ENCODE measurements around the gene TGFBR1.

The TGFBR1 gene

GRCh38 chr9:99109522-99109921 lies 4.6 kb downstream of the TGFBR1 start:
- no peak for FAIRE-seq

- no peak for FAIRE-seq
Observed at GRCh38 chr9:99112750-99113413, 8.0 kb downstream of the TGFBR1 start.

GRCh38 chr9:99113414-99114048 lies 8.6 kb downstream of the TGFBR1 start:
- FAIRE-seq: no peak

DNA sequence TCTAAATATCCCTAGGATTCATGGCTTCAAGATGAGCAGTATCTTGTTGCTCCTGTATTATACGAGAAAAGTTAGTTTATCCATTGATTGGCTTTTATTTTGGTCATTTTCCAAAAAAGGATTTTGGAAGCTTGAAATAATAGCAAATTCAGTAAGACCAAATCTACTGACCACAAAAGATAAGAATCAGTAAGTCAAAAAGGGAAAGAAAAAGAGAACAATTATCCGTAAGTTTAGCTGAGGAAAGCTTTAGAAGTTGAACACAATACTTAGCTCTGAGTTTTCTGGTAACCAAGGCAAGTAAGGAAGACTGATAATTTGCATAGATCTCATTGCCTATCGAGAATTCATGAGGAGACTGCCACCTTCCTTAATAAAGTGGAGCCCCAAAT lies 9.1 kb downstream of the TGFBR1 start:
- FAIRE-seq: no peak

DNA sequence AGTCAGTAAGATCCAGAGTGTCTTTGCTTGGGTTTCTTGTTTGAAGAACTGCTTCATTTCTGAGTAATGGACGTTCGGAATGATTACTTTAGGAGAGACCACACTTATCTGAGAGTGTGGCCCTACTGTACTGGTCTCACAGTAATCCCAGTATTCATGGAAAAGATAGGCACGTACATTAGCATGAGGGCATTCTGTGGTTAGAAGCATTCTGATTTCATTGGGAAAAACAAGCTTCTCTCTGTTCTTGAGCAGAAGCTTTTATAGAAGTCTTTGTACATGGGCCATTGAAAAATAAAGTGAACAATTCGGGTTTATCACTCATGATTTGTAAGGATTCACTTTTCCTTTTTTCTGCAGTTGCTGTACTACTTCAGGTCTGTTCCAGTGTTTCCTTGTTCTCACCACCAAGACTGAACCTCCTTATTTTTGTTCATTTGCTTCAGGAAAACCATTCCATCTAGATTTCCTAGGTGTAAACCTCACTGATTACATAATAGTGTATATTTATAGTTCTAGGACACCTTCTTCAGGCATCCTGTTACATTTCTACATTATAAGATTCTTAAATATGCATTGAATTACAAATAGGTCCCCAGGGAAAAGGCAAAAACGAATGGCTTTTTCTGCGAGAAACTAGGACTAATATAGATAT lies 10.1 kb downstream of the TGFBR1 start:
- FAIRE-seq: no peak

DNA sequence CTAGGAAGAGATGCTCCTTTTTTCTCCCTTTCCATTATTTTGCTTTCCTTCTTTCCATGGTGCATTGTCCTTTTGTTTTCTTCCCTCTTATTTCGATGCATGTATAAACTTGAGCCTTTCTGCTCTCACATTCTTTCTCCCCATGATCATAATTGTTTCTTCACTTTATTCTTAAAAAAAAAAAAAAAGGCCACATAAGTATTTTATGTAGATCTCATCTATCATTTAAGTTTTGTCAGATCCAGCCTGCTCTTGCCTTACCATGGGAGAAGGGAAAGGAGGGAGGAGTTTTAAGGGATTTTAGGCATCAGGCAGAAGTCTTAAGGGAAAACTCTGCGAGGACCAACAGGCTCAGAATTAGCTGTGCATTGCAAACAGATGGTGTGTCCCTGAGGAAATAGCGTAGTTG lies 11.1 kb downstream of the TGFBR1 start:
- no peak for FAIRE-seq

DNA sequence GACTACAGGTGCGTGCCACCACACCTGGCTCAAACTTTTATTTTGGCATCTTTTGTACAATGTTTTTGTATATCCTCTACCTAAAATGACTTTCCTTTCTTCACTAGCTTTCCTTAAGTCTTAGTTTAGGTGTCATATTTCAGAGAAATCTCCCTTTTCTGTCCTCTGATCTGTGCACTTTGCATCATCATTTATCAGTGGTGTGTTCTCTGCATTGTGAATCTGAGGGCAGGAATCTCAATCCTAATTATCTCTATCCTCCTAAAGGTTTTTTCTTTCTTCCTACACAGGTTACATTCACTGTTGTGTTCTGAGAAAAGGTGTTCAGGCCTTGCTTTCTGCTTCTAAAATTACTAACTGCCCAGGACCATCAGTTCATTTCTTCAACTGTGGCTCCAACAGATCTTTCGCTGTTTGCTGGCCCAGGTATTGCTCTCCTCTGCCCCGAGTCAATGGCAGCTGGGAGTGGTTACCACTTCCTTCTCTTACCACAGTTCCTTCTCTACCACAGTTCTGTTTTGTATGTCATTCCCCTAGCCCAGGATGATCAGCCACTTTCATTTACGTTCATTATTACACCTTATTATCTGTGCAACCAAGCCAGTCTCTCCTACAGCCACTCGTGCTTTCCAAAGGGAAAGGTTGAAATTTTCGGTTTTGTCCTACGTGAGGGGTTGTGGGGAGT lies 14.0 kb downstream of the TGFBR1 start:
- no peak for FAIRE-seq

DNA sequence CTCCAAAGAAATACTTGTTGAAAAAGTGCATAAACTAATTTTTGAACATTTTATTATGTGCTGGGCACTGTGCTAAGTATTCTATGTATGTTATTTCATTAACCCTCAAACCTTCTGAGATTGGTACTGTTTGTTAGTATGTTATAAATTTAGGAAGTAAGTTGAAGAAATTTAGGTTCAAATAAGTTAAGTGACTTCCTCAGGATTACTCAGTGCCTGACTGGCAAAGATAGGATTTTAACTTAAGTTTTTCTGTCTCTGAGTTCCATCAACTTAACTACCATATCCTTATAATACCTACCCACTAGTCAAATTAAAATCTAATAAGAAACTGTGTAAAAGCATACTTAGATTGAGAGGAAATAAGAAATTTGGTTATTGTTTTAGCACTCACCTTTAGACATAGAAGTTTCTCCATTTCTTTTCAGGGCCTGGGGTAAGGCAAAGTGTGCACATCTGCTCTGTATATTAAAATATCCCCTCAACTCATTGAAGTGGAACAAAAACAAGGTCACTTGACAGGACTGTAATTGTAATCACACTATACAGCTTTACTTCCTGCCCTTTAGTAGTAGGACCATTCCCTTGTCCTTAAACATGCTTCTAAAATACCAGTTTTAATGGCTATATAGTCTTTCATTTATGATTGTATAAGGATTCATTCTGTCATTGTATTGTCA lies 15.2 kb downstream of the TGFBR1 start:
- FAIRE-seq: no peak

DNA sequence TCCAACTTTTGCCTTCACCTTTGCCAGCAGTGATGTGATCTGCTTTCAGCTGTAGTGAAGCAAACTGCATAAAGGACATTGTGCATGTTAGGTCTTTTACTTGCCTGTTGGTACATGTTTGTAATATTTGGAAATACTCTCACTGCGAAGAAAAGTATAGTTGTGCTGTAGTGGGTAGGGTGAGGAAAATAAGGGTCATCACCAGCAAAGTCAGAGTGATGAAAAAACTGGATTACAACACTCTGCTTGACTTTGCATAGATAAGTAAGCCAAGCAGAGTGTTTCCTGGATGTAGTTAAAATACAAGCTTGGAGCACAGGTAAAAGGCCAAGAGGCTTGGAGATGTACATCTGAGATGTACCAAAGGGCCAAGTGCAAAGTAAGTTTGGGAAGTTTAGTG lies 16.7 kb downstream of the TGFBR1 start:
- FAIRE-seq: no peak

DNA sequence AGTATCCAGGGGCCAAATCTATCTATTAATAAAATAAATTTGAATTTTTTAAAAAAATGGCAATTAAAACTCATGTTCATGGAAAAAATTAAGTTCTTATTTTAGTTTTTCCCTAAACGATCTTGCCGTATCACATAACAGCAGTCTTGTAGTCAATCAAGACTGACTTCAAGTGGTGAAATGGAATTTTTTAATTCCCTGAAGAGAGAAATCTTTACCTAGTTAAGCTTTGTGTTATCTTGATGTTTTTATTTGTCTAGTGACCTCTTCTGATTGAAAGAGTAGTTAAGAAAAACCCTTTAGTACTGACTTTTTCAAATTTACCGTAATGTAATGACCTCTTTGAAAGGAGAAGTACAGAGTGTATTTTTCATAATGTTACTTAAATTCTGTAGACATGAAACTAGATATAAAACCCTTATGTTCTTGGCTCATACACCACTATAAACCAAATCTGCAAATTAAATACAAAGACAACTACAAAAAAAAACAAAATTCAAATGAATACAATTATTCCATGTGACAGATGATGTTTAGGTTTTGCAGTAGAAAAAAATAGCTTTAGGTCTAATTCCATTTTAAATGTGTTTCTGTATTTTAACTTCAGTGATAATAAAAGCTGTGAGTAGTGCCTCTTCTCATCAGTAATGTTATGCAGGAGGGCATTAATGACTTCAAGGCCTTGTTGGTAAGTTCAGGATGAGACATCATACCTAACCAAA lies 19.8 kb downstream of the TGFBR1 start:
- no peak for FAIRE-seq

GRCh38 chr9:99125446-99125845 lies 20.5 kb downstream of the TGFBR1 start:
- FAIRE-seq: no peak

GRCh38 chr9:99126312-99126711 lies 21.4 kb downstream of the TGFBR1 start:
- FAIRE-seq: no peak

DNA sequence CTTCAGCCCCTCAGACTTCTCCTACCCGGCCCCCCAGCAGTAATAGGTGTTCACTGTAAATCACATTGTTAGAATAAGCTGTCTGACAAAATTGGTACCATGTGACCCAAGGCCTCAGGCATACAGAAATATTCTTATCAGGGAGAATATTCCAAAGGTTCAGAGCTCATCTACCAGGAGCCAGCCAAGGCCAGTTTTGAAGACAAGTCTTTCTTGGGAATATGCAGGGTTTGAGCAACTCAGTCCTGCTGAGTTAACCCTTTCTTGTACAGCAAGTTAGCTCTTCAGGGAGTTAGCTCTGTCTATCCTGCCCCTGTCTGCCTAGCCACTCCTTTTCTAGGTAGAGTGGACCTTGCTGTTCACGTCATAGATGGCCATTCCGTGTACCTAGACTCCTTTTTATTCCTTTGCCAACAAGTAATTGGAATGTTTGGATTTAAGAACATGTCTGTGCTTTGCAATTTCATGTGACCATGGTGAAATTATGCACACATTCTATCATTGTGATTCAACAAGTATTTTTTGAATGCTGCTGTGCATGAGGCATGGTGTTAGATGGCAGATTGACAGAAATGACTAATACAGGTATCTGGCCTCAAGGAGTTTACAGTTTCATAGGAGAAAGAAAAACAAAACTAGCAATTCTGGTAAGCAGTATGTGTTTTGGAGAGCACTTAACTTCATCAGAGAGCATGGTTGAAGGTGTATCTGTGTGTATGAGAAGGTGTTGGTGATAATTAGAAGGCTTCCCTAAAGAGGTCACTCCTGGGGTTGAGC lies 22.6 kb downstream of the TGFBR1 start:
- FAIRE-seq: no peak

DNA sequence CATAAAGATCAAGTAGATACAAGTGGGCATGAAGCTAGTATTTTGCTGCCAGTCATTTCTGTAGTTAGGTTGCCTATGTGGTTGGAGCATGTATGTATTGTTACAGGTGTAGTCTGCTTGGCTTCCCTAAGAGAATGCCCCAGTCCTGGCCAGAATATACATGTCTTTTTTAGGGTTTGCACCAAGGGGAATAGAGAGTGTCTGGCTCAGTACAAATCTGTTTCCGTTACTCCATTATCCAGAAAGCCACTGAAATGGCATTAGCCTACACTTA lies 23.2 kb downstream of the TGFBR1 start:
- FAIRE-seq: no peak

- FAIRE-seq: no peak
Observed at GRCh38 chr9:99129091-99129490, 24.2 kb downstream of the TGFBR1 start.

GRCh38 chr9:99130069-99130468 lies 25.2 kb downstream of the TGFBR1 start:
- no peak for FAIRE-seq

GRCh38 chr9:99133145-99133544 lies 28.2 kb downstream of the TGFBR1 start:
- no peak for FAIRE-seq

GRCh38 chr9:99134893-99135341 lies 30.0 kb downstream of the TGFBR1 start:
- FAIRE-seq: no peak

GRCh38 chr9:99135456-99135855 lies 30.5 kb downstream of the TGFBR1 start:
- no peak for FAIRE-seq

GRCh38 chr9:99137225-99137624 lies 32.3 kb downstream of the TGFBR1 start:
- FAIRE-seq: no peak

DNA sequence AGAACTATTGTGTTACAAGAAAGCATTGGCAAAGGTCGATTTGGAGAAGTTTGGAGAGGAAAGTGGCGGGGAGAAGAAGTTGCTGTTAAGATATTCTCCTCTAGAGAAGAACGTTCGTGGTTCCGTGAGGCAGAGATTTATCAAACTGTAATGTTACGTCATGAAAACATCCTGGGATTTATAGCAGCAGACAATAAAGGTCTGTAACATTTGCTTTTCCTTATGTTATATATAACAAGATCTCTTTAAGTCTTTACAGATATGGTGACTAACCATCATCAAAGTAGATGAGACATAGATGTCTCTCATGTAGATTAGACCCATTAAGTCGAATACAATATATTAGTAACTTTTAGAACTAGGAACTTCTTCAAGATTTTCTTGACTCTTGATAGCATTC lies 33.0 kb downstream of the TGFBR1 start:
- no peak for FAIRE-seq
